DND-41 (cell line): Measurements from ENCODE around the gene MANEA.

Experiments used
- ATAC-seq: fragments of 200-7000 bp; cut with Tn5 transposase; 3 replicates; pipeline ENCODE4 v1.9.1; 2021; ENCODE audit warnings: low read depth; ENCODE audit not compliant: insufficient read depth
- DNase-seq: peaks from one replicate; pipeline ENCODE4 v3.0.0-alpha.2; 2020
- H2AFZ ChIP-seq: 2 replicates; pipeline ENCODE4 v1.6.0; 2012; ENCODE audit warnings: low read depth, low read length
- H3K27ac ChIP-seq: 2 replicates; pipeline ENCODE4 v1.5.1; 2012; ENCODE audit warnings: low read length, inconsistent platforms
- H3K27me3 ChIP-seq: fragments of 200-600 bp; sonication (generic); 2 replicates; pipeline ENCODE4 v1.6.0; 2012; ENCODE audit warnings: low read length, mild to moderate bottlenecking, inconsistent platforms; ENCODE audit not compliant: insufficient read depth, poor library complexity
- H3K36me3 ChIP-seq: 2 replicates; pipeline ENCODE4 v1.5.1; 2012; ENCODE audit warnings: low read length, inconsistent platforms; ENCODE audit not compliant: insufficient read depth
- H3K4me1 ChIP-seq: 2 replicates; pipeline ENCODE4 v1.5.1; 2012; ENCODE audit warnings: mild to moderate bottlenecking, low read length; ENCODE audit not compliant: insufficient read depth
- H3K4me2 ChIP-seq: 2 replicates; pipeline ENCODE4 v1.6.0; 2012; ENCODE audit warnings: mild to moderate bottlenecking, moderate library complexity, low read length, inconsistent platforms; ENCODE audit not compliant: insufficient read depth
- H3K4me3 ChIP-seq, 2 experiments: fragments of 200-600 bp in 1 of 2; shearing (Covaris generic) in 1 of 2; 2 replicates each; pipeline ENCODE4 v1.5.1; 2012 to 2016; ENCODE audit warnings: inconsistent platforms in 2 of 2, low read length in 2 of 2, mild to moderate bottlenecking in 2 of 2, low read depth in 1 of 2, moderate library complexity in 1 of 2
- H3K79me2 ChIP-seq: 2 replicates; pipeline ENCODE4 v1.6.0; 2012; ENCODE audit warnings: low read length, inconsistent platforms; ENCODE audit not compliant: insufficient read depth
- H3K9ac ChIP-seq: 2 replicates; pipeline ENCODE4 v1.6.0; 2012; ENCODE audit warnings: low read depth, mild to moderate bottlenecking, inconsistent platforms, low read length, moderate library complexity
- H3K9me3 ChIP-seq: 2 replicates; pipeline ENCODE4 v1.5.1; 2012; ENCODE audit warnings: low read length, moderate library complexity, mild to moderate bottlenecking, inconsistent platforms; ENCODE audit not compliant: insufficient read depth, severe bottlenecking
- H4K20me1 ChIP-seq: 2 replicates; pipeline ENCODE4 v1.6.0; 2012; ENCODE audit warnings: low read length; ENCODE audit not compliant: insufficient read depth
- CTCF ChIP-seq: IDR thresholded peaks from 2 replicates; pipeline ENCODE4 v1.5.1; 2012; ENCODE audit warnings: borderline replicate concordance, low read length, moderate library complexity, mild to moderate bottlenecking; ENCODE audit not compliant: poor library complexity, severe bottlenecking; ENCODE audit errors: extremely low read depth
- EZH2 ChIP-seq: IDR thresholded peaks from 3 replicates; pipeline ENCODE4 v1.6.1; 2012; ENCODE audit warnings: borderline replicate concordance, low read depth, mild to moderate bottlenecking, moderate library complexity, low read length, inconsistent platforms; ENCODE audit not compliant: severe bottlenecking

Gene MANEA

GRCh38 chr6:95596021-95596420, 18.7 kb downstream of the MANEA start:
- Histone ChIP-seq H4K20me1 (no peaks in the 10 kb centered on the region), H3K4me2 (no peak overlapping the region), H3K4me3 (no peak overlapping the region), H3K9me3 (peaks cover 2% of the 10 kb centered on the region), H3K4me1 (no peaks in the 10 kb centered on the region), H3K27me3 (no peaks in the 10 kb centered on the region), H3K9ac (no peak overlapping the region), H3K79me2 (peaks cover 19% of the 10 kb centered on the region), H2AFZ (no peak overlapping the region), H3K36me3 (peaks cover 11% of the 10 kb centered on the region; the same call in 1 of the 2 replicates), H3K27ac (no peak overlapping the region)
- ATAC-seq (no peak), DNase-seq (no peak)
- TF ChIP-seq CTCF (no peak), EZH2 (no peak)

- H3K4me2 ChIP-seq, result no peak overlapping the region
Observed at GRCh38 chr6:95599706-95600105, 22.4 kb downstream of the MANEA start.

GRCh38 chr6:95601133-95601532, 23.8 kb downstream of the MANEA start:
- no peak overlapping the region for H3K9ac ChIP-seq
- H3K4me1 ChIP-seq, result no peaks in the 10 kb centered on the region
- H3K4me2 ChIP-seq, result no peak overlapping the region
- TF ChIP-seq CTCF, result no peak
- TF ChIP-seq EZH2, result no peak
- no peaks in the 10 kb centered on the region for H3K9me3 ChIP-seq
- no peaks in the 10 kb centered on the region for H3K27me3 ChIP-seq
- H3K36me3 ChIP-seq, result peaks cover 16% of the 10 kb centered on the region; the same call in 1 of the 2 replicates
- no peaks in the 10 kb centered on the region for H4K20me1 ChIP-seq
- H3K79me2 ChIP-seq, result 0 out of 2 replicates have a peak, but pooled peaks cover under 1% of the 10 kb centered on the region
- DNase-seq (no peak), ATAC-seq (no peak)
- no peak overlapping the region for H3K27ac ChIP-seq
- no peak overlapping the region for H3K4me3 ChIP-seq
- H2AFZ ChIP-seq, result no peak overlapping the region

More at GRCh38 chr6:95599706-95600105, 22.4 kb downstream of the MANEA start:
- no peak overlapping the region for H3K27ac ChIP-seq
- H3K4me1 ChIP-seq, result no peaks in the 10 kb centered on the region
- H2AFZ ChIP-seq, result no peak overlapping the region
- no peak overlapping the region for H3K9ac ChIP-seq
- peaks cover 6% of the 10 kb centered on the region for H3K79me2 ChIP-seq
- H3K36me3 ChIP-seq, result peaks cover 11% of the 10 kb centered on the region; the same call in 1 of the 2 replicates
- no peaks in the 10 kb centered on the region for H3K9me3 ChIP-seq
- H3K27me3 ChIP-seq, result no peaks in the 10 kb centered on the region
- H4K20me1 ChIP-seq, result no peaks in the 10 kb centered on the region
- TF ChIP-seq CTCF, result no peak
- TF ChIP-seq EZH2, result no peak
- no peak for DNase-seq
- no peak for ATAC-seq
- no peak overlapping the region for H3K4me3 ChIP-seq

GRCh38 chr6:95614094-95614493, 36.8 kb downstream of the MANEA start:
- no peak overlapping the region for H3K4me2 ChIP-seq
- no peak overlapping the region for H2AFZ ChIP-seq
- no peak overlapping the region for H3K9ac ChIP-seq
- no peak for ATAC-seq
- peaks cover 6% of the 10 kb centered on the region for H3K27me3 ChIP-seq
- no peak for DNase-seq
- TF ChIP-seq CTCF (no peak), EZH2 (no peak)
- no peaks in the 10 kb centered on the region for H3K36me3 ChIP-seq
- no peak overlapping the region for H3K27ac ChIP-seq
- H3K4me1 ChIP-seq, result no peaks in the 10 kb centered on the region
- H4K20me1 ChIP-seq, result no peaks in the 10 kb centered on the region
- H3K79me2 ChIP-seq, result no peaks in the 10 kb centered on the region
- no peaks in the 10 kb centered on the region for H3K9me3 ChIP-seq
- no peak overlapping the region for H3K4me3 ChIP-seq
